Measurements from ENCODE around the gene PAQR9.

PAQR9 gene

DNA sequence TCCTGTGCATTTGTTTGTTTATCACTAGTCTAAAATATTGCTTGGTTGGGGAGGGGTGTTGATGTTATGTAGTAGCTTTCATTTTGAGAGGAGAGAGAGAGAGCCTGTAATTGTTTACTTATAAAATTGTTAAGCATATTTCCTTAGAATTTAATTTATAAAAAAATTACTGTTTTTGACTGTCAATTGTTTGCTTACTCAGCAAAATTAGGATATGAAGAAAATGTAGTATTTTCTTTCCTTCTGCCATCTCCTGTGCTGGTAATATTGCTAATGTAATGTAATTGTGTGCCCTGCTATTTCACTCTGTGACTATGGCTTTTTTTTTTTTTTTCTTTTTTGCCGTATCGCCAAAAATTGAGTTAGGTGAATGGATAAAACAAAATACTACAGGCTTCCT, 41.3 kb upstream of the PAQR9 start:
- H3K4me2 ChIP-seq (ENCODE audit: insufficient read depth, low read length) = peak overlapping the region; percentile 49; the same call in 1 of the 2 replicates
- H3K27me3 ChIP-seq (ENCODE audit: insufficient read depth, low read length, poor library complexity) = no peaks in the 10 kb centered on the region
- H3K36me3 ChIP-seq (ENCODE audit: insufficient read depth, low read length) = peaks cover 6% of the 10 kb centered on the region; the same call in 1 of the 2 replicates
- H3K79me2 ChIP-seq (ENCODE audit: insufficient read depth, low read length) = peaks cover 94% of the 10 kb centered on the region
- peaks cover 69% of the 10 kb centered on the region for H4K20me1 ChIP-seq (ENCODE audit: insufficient read depth, low read length)
- no peak overlapping the region for H2AFZ ChIP-seq (ENCODE audit: low read depth, low read length)
- H3K27ac ChIP-seq (ENCODE audit: low read length) = no peak overlapping the region
- no peak overlapping the region for H3K4me3 ChIP-seq (ENCODE audit: low read depth in 1 of 2, low read length in 2 of 2)
- no peak for TF ChIP-seq EZH2 (IDR thresholded peaks at IDR 0.05; ENCODE audit: borderline replicate concordance, low read depth, low read length, severe bottlenecking)
- TF ChIP-seq, protein P1, sequence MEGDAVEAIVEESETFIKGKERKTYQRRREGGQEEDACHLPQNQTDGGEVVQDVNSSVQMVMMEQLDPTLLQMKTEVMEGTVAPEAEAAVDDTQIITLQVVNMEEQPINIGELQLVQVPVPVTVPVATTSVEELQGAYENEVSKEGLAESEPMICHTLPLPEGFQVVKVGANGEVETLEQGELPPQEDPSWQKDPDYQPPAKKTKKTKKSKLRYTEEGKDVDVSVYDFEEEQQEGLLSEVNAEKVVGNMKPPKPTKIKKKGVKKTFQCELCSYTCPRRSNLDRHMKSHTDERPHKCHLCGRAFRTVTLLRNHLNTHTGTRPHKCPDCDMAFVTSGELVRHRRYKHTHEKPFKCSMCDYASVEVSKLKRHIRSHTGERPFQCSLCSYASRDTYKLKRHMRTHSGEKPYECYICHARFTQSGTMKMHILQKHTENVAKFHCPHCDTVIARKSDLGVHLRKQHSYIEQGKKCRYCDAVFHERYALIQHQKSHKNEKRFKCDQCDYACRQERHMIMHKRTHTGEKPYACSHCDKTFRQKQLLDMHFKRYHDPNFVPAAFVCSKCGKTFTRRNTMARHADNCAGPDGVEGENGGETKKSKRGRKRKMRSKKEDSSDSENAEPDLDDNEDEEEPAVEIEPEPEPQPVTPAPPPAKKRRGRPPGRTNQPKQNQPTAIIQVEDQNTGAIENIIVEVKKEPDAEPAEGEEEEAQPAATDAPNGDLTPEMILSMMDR (IDR thresholded peaks at IDR 0.05; ENCODE audit: borderline replicate concordance, extremely low read depth, low read length, poor library complexity, severe bottlenecking) = no peak
- no peak for ATAC-seq (ENCODE audit: insufficient read depth, low read depth)
- no peaks in the 10 kb centered on the region for H3K9me3 ChIP-seq (ENCODE audit: insufficient read depth, low read length, severe bottlenecking)
- no peak for DNase-seq
- peaks cover 37% of the 10 kb centered on the region for H3K4me1 ChIP-seq (ENCODE audit: insufficient read depth, low read length)
- H3K9ac ChIP-seq (ENCODE audit: low read depth, low read length) = no peak overlapping the region

DNA sequence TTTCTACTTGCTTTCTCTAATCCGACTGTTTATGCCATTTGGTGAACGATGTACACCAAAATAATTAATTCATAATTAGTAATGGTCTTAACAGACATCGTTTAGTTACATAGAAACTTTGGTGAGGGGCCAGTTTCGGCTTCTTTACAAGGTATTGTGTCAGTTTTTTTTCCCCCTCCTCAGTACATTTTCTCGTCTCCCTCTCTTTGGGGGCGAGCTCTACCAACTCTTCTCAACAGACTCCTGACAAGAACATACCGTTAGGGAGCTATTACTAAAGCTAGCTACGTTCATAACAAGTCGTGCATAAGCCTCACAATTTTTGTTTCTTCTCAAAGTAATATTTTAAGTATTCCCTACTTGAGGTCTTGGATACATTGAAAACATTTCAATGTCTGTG, 39.3 kb upstream of the PAQR9 start:
- Histone ChIP-seq H3K4me2 (ENCODE audit: insufficient read depth, low read length) (peak overlapping the region; percentile 79), H3K79me2 (ENCODE audit: insufficient read depth, low read length) (peaks cover 73% of the 10 kb centered on the region), H3K4me3 (ENCODE audit: low read depth in 1 of 2, low read length in 2 of 2) (peak overlapping the region; percentile 93 to 94), H3K27me3 (ENCODE audit: insufficient read depth, low read length, poor library complexity) (no peaks in the 10 kb centered on the region), H2AFZ (ENCODE audit: low read depth, low read length) (no peak overlapping the region), H3K4me1 (ENCODE audit: insufficient read depth, low read length) (peaks cover 37% of the 10 kb centered on the region), H3K9me3 (ENCODE audit: insufficient read depth, low read length, severe bottlenecking) (no peaks in the 10 kb centered on the region), H3K36me3 (ENCODE audit: insufficient read depth, low read length) (peaks cover 6% of the 10 kb centered on the region; the same call in 1 of the 2 replicates), H3K9ac (ENCODE audit: low read depth, low read length) (peak overlapping the region; percentile 90), H4K20me1 (ENCODE audit: insufficient read depth, low read length) (peaks cover 49% of the 10 kb centered on the region), H3K27ac (ENCODE audit: low read length) (peak overlapping the region; percentile 92)
- ATAC-seq (ENCODE audit: insufficient read depth, low read depth) (no peak), DNase-seq (no peak)
- TF ChIP-seq, protein P1 (IDR thresholded peaks at IDR 0.05; ENCODE audit: borderline replicate concordance, extremely low read depth, low read length, poor library complexity, severe bottlenecking) = no peak
- TF ChIP-seq EZH2 (IDR thresholded peaks at IDR 0.05; ENCODE audit: borderline replicate concordance, low read depth, low read length, severe bottlenecking) = no peak

GRCh38 chr3:143002083-143002712, 38.7 kb upstream of the PAQR9 start:
- Histone ChIP-seq H3K36me3 (ENCODE audit: insufficient read depth, low read length) (peaks cover 6% of the 10 kb centered on the region; the same call in 1 of the 2 replicates), H3K4me2 (ENCODE audit: insufficient read depth, low read length) (peak overlapping the region; percentile 79), H3K9ac (ENCODE audit: low read depth, low read length) (peak overlapping the region; percentile 90), H3K9me3 (ENCODE audit: insufficient read depth, low read length, severe bottlenecking) (no peaks in the 10 kb centered on the region), H3K4me3 (ENCODE audit: low read depth in 1 of 2, low read length in 2 of 2) (peak overlapping the region; percentile 93 to 94), H2AFZ (ENCODE audit: low read depth, low read length) (peak overlapping the region; percentile 91), H3K27ac (ENCODE audit: low read length) (peak overlapping the region; percentile 92), H3K27me3 (ENCODE audit: insufficient read depth, low read length, poor library complexity) (no peaks in the 10 kb centered on the region), H3K79me2 (ENCODE audit: insufficient read depth, low read length) (peaks cover 68% of the 10 kb centered on the region), H3K4me1 (ENCODE audit: insufficient read depth, low read length) (peaks cover 37% of the 10 kb centered on the region), H4K20me1 (ENCODE audit: insufficient read depth, low read length) (peaks cover 44% of the 10 kb centered on the region)
- DNase-seq (no peak), ATAC-seq (ENCODE audit: insufficient read depth, low read depth) (peak; percentile 53)
- TF ChIP-seq, protein P1 (IDR thresholded peaks at IDR 0.05; ENCODE audit: borderline replicate concordance, extremely low read depth, low read length, poor library complexity, severe bottlenecking) = no peak
- no peak for TF ChIP-seq EZH2 (IDR thresholded peaks at IDR 0.05; ENCODE audit: borderline replicate concordance, low read depth, low read length, severe bottlenecking)

Data from DND-41 (cell line).